ENCODE data around the gene PRMT2.
"Not testable (repeated sequence)": the region's sequence is repeated elsewhere in the genome, so short reads cannot be mapped to it uniquely, and the experiment has no call there.

- not testable (repeated sequence) for TF ChIP-seq BHLHE40 (IDR thresholded peaks at IDR 0.05; ENCODE audit: borderline replicate concordance); SP1 (IDR thresholded peaks at IDR 0.05); PKNOX1 (IDR thresholded peaks at IDR 0.05); SUZ12 (IDR thresholded peaks at IDR 0.05); NFRKB (IDR thresholded peaks at IDR 0.05); ELF4 (IDR thresholded peaks at IDR 0.05); FOXM1 (IDR thresholded peaks at IDR 0.05; ENCODE audit: borderline replicate concordance); ZNF384 (IDR thresholded peaks at IDR 0.05); FOXA1 (IDR thresholded peaks at IDR 0.05); HDGF (IDR thresholded peaks at IDR 0.05; ENCODE audit: borderline replicate concordance); LEF1 (IDR thresholded peaks at IDR 0.05; ENCODE audit: borderline replicate concordance); TARDBP (IDR thresholded peaks at IDR 0.05)
Observed at GRCh38 chr21:46668904-46669303, 33.4 kb downstream of the PRMT2 start.

All from HEK293T (cell line).